ENCODE data around the gene MOAP1. TPM values are rescaled to one million over a fixed set of nuclear protein-coding genes. Genes with fewer than 3 reads are reported as not detected.
"Not testable (repeated sequence)": the region's sequence is repeated elsewhere in the genome, so short reads cannot be mapped to it uniquely, and the experiment has no call there.

MOAP1 gene
- 29.7 TPM for total RNA-seq
- polyA plus RNA-seq: 37.9 TPM
- long read RNA-seq, donor 1, partial matches to known transcripts: 0 of 5 reads
- long read RNA-seq, donor 1, other reads (novel, unspliced or antisense): 0 of 5 reads
- long read RNA-seq, donor 2: 0 reads
- long read RNA-seq, donor 3, transcript MOAP1-201 (3 exons, 2,441 nt): major isoform, 19 of 20 reads
- long read RNA-seq, donor 3, partial matches to known transcripts: 0 of 20 reads
- long read RNA-seq, donor 3, other reads (novel, unspliced or antisense): 0 of 20 reads
- long read RNA-seq, donor 4, partial matches to known transcripts: 0 of 4 reads
- long read RNA-seq, donor 4, other reads (novel, unspliced or antisense): 0 of 4 reads
- long read RNA-seq, donor 5, transcript MOAP1-201 (3 exons, 2,441 nt): major isoform, 19 of 20 reads
- long read RNA-seq, donor 5, partial matches to known transcripts: 0 of 20 reads
- long read RNA-seq, donor 5, other reads (novel, unspliced or antisense): 0 of 20 reads
- long read RNA-seq, donor 6, transcript MOAP1-201 (3 exons, 2,441 nt): major isoform, 8 of 8 reads
- long read RNA-seq, donor 6, partial matches to known transcripts: 0 of 8 reads
- long read RNA-seq, donor 6, other reads (novel, unspliced or antisense): 0 of 8 reads
- long read RNA-seq, donor 7, transcript MOAP1-201 (3 exons, 2,441 nt): major isoform, 8 of 11 reads
- long read RNA-seq, donor 7, partial matches to known transcripts: 0 of 11 reads
- long read RNA-seq, donor 7, other reads (novel, unspliced or antisense): 0 of 11 reads
- long read RNA-seq, donor 8, transcript MOAP1-201 (3 exons, 2,441 nt): major isoform, 6 of 8 reads
- long read RNA-seq, donor 8, partial matches to known transcripts: 0 of 8 reads
- long read RNA-seq, donor 8, other reads (novel, unspliced or antisense): 0 of 8 reads
- long read RNA-seq, donor 9, transcript MOAP1-201 (3 exons, 2,441 nt): major isoform, 11 of 11 reads
- long read RNA-seq, donor 9, partial matches to known transcripts: 0 of 11 reads
- long read RNA-seq, donor 9, other reads (novel, unspliced or antisense): 0 of 11 reads
- long read RNA-seq, donor 10, transcript MOAP1-201 (3 exons, 2,441 nt): major isoform, 8 of 9 reads
- long read RNA-seq, donor 10, partial matches to known transcripts: 0 of 9 reads
- long read RNA-seq, donor 10, other reads (novel, unspliced or antisense): 0 of 9 reads

DNA sequence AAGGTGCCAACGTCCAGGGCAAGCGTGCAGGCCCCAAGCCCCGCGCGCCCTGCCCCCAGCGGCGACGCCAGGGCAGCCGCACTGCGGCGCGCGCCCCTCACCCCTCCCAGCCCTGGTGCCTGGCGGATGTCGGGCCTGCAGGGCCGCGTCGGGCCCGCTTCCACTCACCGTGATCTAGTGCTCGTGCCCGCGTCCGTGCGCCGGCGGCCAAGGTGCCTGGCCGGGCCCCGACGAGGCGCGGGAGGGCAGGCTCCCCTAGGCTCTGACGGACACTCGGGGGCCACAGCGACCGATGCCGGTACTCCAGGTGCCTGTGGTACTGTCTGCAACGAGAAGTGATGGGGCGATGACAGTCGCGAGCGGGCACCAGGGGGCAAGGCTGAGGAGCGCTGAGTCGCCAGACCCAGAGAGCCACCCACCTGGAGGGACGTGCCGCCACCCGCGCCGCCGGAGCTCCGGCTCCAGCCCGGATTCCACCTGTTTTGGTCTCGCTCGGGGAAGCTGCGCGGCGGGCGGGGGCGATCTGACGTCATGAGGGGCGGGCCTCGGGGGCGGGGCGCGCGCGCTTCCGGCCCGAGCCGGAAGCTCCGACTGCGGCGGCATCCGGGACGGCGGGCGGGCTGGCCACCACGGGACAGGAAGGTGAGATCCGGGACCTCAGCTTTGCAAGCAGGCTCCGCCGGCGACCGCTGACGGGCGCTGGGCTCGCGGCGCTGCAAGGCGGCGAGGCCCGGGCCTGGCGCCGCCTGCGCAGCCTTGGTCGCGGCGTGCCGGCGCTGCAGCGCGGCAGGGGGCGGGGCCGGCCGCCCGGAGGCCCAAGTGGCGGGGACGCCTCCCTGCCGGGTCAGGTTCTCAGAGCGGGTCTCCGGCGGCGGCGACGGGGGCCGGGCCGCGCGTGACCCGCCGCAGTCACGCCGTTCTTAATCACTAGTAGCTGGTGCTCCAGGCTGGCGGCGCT is at the start of gene MOAP1, which contains the start of gene LYSET:
Gene MOAP1 (minus strand): TSS at position 507 of the 958 bp plus-strand sequence. CDS start 655 bp downstream, outside the sequence.
Gene LYSET (plus strand): TSS at position 927 of the 958 bp plus-strand sequence. CDS start 89 bp downstream, outside the sequence.
- Histone ChIP-seq H3K27me3 (ENCODE audit: control insufficient read depth in 2 of 2, insufficient read depth in 1 of 2, low read length in 1 of 2) (no peaks in the 10 kb centered on the region), H3K9me3 (ENCODE audit: control insufficient read depth in 2 of 2, insufficient read depth in 1 of 2, low read length in 1 of 2) (no peaks in the 10 kb centered on the region), H3K36me3 (ENCODE audit: control insufficient read depth in 2 of 2, insufficient read depth in 2 of 2, low read length in 1 of 2) (peaks cover 16 to 18% of the 10 kb centered on the region in 2 donors), H3K4me3 (ENCODE audit: low read length in 2 of 2) (peak within 1 kb of the TSS; percentile 94 to 96), H3K4me1 (ENCODE audit: control insufficient read depth in 2 of 2, insufficient read depth in 2 of 2, low read length in 2 of 2) (peaks cover 14 to 16% of the 10 kb centered on the region in 2 donors), H3K27ac (ENCODE audit: low read depth in 1 of 2, low read length in 1 of 2) (peak within 1 kb of the TSS; percentile 97 to 99)
- peak; percentile 52 to 92 (median 81) for DNase-seq (ENCODE audit: low read depth in 6 of 9, low spot score in 9 of 9)
- under 1% methylated on average over 124 of the region's 124 CpGs for WGBS

DNA sequence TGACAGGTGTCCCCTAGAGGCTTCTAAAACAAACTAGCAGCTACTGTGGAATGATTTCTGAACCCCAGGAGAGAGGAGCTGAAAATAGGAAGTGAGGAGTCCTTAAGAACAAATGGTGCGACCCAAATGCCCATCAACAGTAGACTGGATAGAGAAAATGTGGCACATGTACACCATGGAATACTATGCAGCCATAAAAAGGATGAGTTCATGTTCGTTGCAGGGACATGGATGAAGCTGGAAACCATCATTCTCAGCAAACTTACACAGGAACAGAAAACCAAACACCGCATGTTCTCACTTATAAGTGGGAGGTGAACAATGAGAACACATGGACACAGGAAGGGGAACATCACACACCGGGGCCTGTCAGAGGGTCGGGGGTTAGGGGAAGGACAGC is 48.4 kb upstream of the MOAP1 start:
- peaks cover 8 to 13% of the 10 kb centered on the region in 2 donors for H3K36me3 ChIP-seq (ENCODE audit: control insufficient read depth in 2 of 2, insufficient read depth in 2 of 2, low read length in 1 of 2)
- DNase-seq (ENCODE audit: low read depth in 6 of 9, low spot score in 9 of 9); H3K9me3 ChIP-seq (ENCODE audit: control insufficient read depth in 2 of 2, insufficient read depth in 1 of 2, low read length in 1 of 2); H3K27ac ChIP-seq (ENCODE audit: low read depth in 1 of 2, low read length in 1 of 2); H3K4me1 ChIP-seq (ENCODE audit: control insufficient read depth in 2 of 2, insufficient read depth in 2 of 2, low read length in 2 of 2); H3K4me3 ChIP-seq (ENCODE audit: low read length in 2 of 2): not testable (repeated sequence)
- 93% methylated on average over 5 of the region's 5 CpGs for WGBS
- peaks cover 0 to 10% of the 10 kb centered on the region in 2 donors for H3K27me3 ChIP-seq (ENCODE audit: control insufficient read depth in 2 of 2, insufficient read depth in 1 of 2, low read length in 1 of 2)

- 82% methylated on average over 17 of the region's 17 CpGs for WGBS
Observed at GRCh38 chr14:93232159-93232558, 47.5 kb upstream of the MOAP1 start.

GRCh38 chr14:93231129-93231979 is 46.7 kb upstream of the MOAP1 start:
- no peak overlapping the region for H3K27ac ChIP-seq (ENCODE audit: low read depth in 1 of 2, low read length in 1 of 2)
- WGBS: 60% methylated on average over 39 of the region's 39 CpGs
- H3K4me1 ChIP-seq (ENCODE audit: control insufficient read depth in 2 of 2, insufficient read depth in 2 of 2, low read length in 2 of 2): no peaks in the 10 kb centered on the region
- peaks cover 20 to 27% of the 10 kb centered on the region in 2 donors for H3K36me3 ChIP-seq (ENCODE audit: control insufficient read depth in 2 of 2, insufficient read depth in 2 of 2, low read length in 1 of 2)
- H3K27me3 ChIP-seq (ENCODE audit: control insufficient read depth in 2 of 2, insufficient read depth in 1 of 2, low read length in 1 of 2): peaks cover 0 to 10% of the 10 kb centered on the region in 2 donors
- no peaks in the 10 kb centered on the region for H3K9me3 ChIP-seq (ENCODE audit: control insufficient read depth in 2 of 2, insufficient read depth in 1 of 2, low read length in 1 of 2)
- no peak overlapping the region for H3K4me3 ChIP-seq (ENCODE audit: low read length in 2 of 2)
- no peak for DNase-seq (ENCODE audit: low read depth in 6 of 9, low spot score in 9 of 9)

More at GRCh38 chr14:93232159-93232558, 47.5 kb upstream of the MOAP1 start:
- Histone ChIP-seq H3K27ac (ENCODE audit: low read depth in 1 of 2, low read length in 1 of 2) (no peak overlapping the region), H3K27me3 (ENCODE audit: control insufficient read depth in 2 of 2, insufficient read depth in 1 of 2, low read length in 1 of 2) (peaks cover 0 to 10% of the 10 kb centered on the region in 2 donors), H3K4me1 (ENCODE audit: control insufficient read depth in 2 of 2, insufficient read depth in 2 of 2, low read length in 2 of 2) (peaks cover 0 to 2% of the 10 kb centered on the region in 2 donors), H3K4me3 (ENCODE audit: low read length in 2 of 2) (no peak overlapping the region), H3K9me3 (ENCODE audit: control insufficient read depth in 2 of 2, insufficient read depth in 1 of 2, low read length in 1 of 2) (no peaks in the 10 kb centered on the region), H3K36me3 (ENCODE audit: control insufficient read depth in 2 of 2, insufficient read depth in 2 of 2, low read length in 1 of 2) (peaks cover 18 to 22% of the 10 kb centered on the region in 2 donors)
- DNase-seq (ENCODE audit: low read depth in 6 of 9, low spot score in 9 of 9): no peak

- no peaks in the 10 kb centered on the region for H3K4me1 ChIP-seq (ENCODE audit: control insufficient read depth in 2 of 2, insufficient read depth in 2 of 2, low read length in 2 of 2)
- H3K4me3 ChIP-seq (ENCODE audit: low read length in 2 of 2): no peak overlapping the region
- DNase-seq (ENCODE audit: low read depth in 6 of 9, low spot score in 9 of 9): no peak
- peaks cover 0 to 10% of the 10 kb centered on the region in 2 donors for H3K27me3 ChIP-seq (ENCODE audit: control insufficient read depth in 2 of 2, insufficient read depth in 1 of 2, low read length in 1 of 2)
- H3K36me3 ChIP-seq (ENCODE audit: control insufficient read depth in 2 of 2, insufficient read depth in 2 of 2, low read length in 1 of 2): peaks cover 26 to 34% of the 10 kb centered on the region in 2 donors
- no peaks in the 10 kb centered on the region for H3K9me3 ChIP-seq (ENCODE audit: control insufficient read depth in 2 of 2, insufficient read depth in 1 of 2, low read length in 1 of 2)
- 97% methylated on average over 16 of the region's 16 CpGs for WGBS
- H3K27ac ChIP-seq (ENCODE audit: low read depth in 1 of 2, low read length in 1 of 2): no peak overlapping the region
Observed at GRCh38 chr14:93230539-93230938, 45.8 kb upstream of the MOAP1 start.

GRCh38 chr14:93228550-93228949 is 43.9 kb upstream of the MOAP1 start:
- H3K4me1 ChIP-seq (ENCODE audit: control insufficient read depth in 2 of 2, insufficient read depth in 2 of 2, low read length in 2 of 2): no peaks in the 10 kb centered on the region
- H3K27ac ChIP-seq (ENCODE audit: low read depth in 1 of 2, low read length in 1 of 2): no peak overlapping the region
- H3K36me3 ChIP-seq (ENCODE audit: control insufficient read depth in 2 of 2, insufficient read depth in 2 of 2, low read length in 1 of 2): peaks cover 37 to 42% of the 10 kb centered on the region in 2 donors
- H3K4me3 ChIP-seq (ENCODE audit: low read length in 2 of 2): no peak overlapping the region
- no peak for DNase-seq (ENCODE audit: low read depth in 6 of 9, low spot score in 9 of 9)
- H3K27me3 ChIP-seq (ENCODE audit: control insufficient read depth in 2 of 2, insufficient read depth in 1 of 2, low read length in 1 of 2): peaks cover 0 to 10% of the 10 kb centered on the region in 2 donors
- 92% methylated on average over 8 of the region's 8 CpGs for WGBS
- no peaks in the 10 kb centered on the region for H3K9me3 ChIP-seq (ENCODE audit: control insufficient read depth in 2 of 2, insufficient read depth in 1 of 2, low read length in 1 of 2)

DNA sequence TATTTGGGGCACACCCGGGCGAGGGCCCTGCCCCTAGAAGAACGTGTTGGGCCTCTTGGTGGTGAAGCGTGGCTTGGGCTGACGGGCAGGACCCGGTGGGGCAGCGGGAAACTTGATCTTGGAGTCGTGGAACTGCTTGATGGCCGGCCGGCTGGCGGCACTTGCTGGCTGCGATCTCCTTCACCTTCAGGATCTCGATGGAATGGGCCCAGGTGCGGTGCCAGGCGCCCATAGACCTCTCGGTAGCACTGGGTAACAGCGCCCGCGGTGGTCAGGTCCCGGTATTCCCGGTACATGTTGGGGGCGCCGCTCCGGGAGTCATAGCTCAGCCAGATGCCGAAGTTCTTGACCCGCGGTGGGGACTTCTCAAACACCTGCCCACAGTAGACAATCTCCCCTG is 38.9 kb upstream of the MOAP1 start:
- no peak overlapping the region for H3K4me3 ChIP-seq (ENCODE audit: low read length in 2 of 2)
- H3K4me1 ChIP-seq (ENCODE audit: control insufficient read depth in 2 of 2, insufficient read depth in 2 of 2, low read length in 2 of 2): no peaks in the 10 kb centered on the region
- no peak for DNase-seq (ENCODE audit: low read depth in 6 of 9, low spot score in 9 of 9)
- 98% methylated on average over 27 of the region's 27 CpGs for WGBS
- peaks cover 58 to 61% of the 10 kb centered on the region in 2 donors for H3K36me3 ChIP-seq (ENCODE audit: control insufficient read depth in 2 of 2, insufficient read depth in 2 of 2, low read length in 1 of 2)
- H3K27me3 ChIP-seq (ENCODE audit: control insufficient read depth in 2 of 2, insufficient read depth in 1 of 2, low read length in 1 of 2): no peaks in the 10 kb centered on the region
- no peaks in the 10 kb centered on the region for H3K9me3 ChIP-seq (ENCODE audit: control insufficient read depth in 2 of 2, insufficient read depth in 1 of 2, low read length in 1 of 2)
- H3K27ac ChIP-seq (ENCODE audit: low read depth in 1 of 2, low read length in 1 of 2): no peak overlapping the region
